CD4-positive, alpha-beta T cell treated with Interferon alpha-2 for 1 hour (primary cell): ENCODE data around the gene ENOX1.

Experiments
- DNase-seq, 2 donors: peaks; one replicate each; pipeline ENCODE4 v3.0.0-alpha.2; 2020 to 2022

ENOX1 gene

GRCh38 chr13:43664700-43665191 lies 122.0 kb downstream of the ENOX1 start:
- DNase-seq, result peak in 1 of 2 donors; percentile 0

GRCh38 chr13:43663474-43664090 lies 123.2 kb downstream of the ENOX1 start:
- DNase-seq, result no peak

GRCh38 chr13:43662976-43663375 lies 123.8 kb downstream of the ENOX1 start:
- DNase-seq, result no peak

DNA sequence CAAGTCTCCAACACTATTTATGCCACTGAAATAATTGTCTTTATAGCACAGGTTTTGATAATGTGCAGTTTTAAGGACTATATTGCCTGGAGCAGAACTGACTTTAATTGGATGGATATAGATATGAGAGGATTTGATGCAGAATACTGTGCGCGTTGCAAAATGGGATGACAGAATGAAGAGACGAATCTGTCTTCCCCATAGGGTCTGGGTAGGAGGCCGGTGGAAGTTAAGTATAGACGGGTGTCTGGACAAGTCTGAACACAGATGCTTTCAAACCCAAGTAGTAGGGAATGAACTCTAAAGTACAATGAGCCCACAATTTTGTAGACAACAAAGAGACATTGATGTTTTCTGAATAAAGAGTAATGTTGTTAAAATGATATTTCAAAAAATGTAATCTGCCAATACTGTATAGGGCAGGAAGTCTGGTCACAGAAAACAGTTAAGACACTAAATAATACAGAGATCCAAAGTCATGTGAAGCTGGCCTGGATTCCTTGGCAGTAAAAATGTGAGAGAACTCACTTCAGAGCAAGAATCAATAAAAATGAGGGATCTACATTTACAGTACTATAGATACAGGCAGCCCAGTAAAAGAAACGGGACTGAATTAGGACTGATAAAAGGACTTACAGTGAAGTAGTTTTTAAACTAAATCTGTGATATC lies 125.5 kb downstream of the ENOX1 start:
- DNase-seq, result no peak

- DNase-seq, result no peak
Observed at GRCh38 chr13:43657485-43657884, 129.3 kb downstream of the ENOX1 start.

- DNase-seq, result no peak
Observed at GRCh38 chr13:43653980-43654379, 132.8 kb downstream of the ENOX1 start.

DNA sequence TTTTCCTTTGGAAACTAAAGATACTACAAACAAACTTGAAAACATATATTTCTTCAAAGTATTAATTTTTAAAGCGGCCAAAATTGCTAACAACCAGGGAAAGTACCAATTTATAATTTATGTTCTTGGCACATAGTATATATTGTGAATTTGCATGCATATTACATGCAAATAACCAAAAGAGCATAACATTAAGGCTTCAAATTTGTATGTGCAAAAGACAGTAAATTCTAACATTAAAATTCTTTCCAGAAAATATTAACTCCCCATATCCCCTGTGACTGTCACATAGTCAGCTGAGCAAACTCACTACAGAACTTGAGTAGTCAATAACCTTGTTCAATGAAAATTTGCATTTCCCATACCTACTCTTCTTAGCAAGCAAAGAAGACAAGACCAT lies 133.4 kb downstream of the ENOX1 start:
- no peak for DNase-seq

- DNase-seq, result no peak
Observed at GRCh38 chr13:43652760-43653159, 134.0 kb downstream of the ENOX1 start.

DNA sequence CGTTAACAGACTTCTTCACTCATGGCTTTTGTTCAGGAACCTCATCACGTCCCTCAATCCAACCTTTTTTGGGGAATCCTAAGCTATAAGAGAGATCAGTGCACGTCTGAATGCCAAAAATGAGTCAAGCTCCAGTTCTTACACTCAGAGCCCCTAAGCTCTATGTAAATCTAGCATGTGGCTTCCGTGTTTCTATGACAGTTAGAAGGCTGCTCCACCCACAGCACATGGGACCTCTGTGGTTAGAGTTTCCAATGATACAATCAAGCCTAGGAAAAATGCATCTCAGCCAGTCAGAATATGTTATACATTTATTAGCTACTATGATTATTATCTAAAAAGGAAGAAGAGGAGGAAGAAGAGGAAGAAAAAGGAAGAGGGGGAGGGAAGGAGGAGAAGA lies 135.9 kb downstream of the ENOX1 start:
- no peak for DNase-seq

- DNase-seq, result no peak
Observed at GRCh38 chr13:43648733-43649132, 138.0 kb downstream of the ENOX1 start.

DNA sequence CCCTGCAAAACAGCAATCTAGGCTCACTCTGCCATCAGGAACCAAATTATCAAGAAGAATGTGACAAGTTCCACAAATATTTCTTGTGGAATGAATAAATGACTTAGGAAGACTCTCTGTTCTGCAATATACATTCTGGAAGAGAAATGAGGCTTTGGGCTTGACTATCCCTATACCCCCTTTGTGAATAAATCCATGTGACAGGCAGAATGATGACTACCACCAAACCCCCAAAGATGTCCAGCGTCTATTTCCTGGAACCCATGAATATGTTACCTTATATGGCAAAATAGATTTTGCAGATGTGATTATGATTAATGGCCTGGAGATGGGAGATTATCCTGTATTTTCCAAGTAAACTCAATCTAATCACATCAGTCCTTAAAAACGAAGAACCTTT lies 139.3 kb downstream of the ENOX1 start:
- no peak for DNase-seq

DNA sequence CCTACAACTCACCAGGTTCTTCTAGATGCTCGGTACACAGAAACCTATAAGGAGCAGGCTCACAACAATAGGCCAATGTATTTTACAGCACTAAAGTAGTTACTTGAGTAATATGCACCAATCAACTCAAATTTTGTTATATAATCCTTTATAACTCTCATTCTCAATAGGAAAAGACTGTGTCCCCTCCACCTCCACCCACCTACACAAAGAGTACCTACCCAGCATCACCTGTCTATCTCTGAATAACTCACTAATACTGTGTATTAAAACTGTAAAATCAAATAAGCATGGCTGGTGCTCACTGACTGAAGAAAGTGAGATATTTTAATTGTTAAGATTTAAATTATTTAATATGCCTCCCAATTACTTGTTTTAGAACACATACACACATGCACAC lies 146.3 kb downstream of the ENOX1 start:
- no peak for DNase-seq

- DNase-seq, result no peak
Observed at GRCh38 chr13:43631106-43631505, 155.7 kb downstream of the ENOX1 start.

DNA sequence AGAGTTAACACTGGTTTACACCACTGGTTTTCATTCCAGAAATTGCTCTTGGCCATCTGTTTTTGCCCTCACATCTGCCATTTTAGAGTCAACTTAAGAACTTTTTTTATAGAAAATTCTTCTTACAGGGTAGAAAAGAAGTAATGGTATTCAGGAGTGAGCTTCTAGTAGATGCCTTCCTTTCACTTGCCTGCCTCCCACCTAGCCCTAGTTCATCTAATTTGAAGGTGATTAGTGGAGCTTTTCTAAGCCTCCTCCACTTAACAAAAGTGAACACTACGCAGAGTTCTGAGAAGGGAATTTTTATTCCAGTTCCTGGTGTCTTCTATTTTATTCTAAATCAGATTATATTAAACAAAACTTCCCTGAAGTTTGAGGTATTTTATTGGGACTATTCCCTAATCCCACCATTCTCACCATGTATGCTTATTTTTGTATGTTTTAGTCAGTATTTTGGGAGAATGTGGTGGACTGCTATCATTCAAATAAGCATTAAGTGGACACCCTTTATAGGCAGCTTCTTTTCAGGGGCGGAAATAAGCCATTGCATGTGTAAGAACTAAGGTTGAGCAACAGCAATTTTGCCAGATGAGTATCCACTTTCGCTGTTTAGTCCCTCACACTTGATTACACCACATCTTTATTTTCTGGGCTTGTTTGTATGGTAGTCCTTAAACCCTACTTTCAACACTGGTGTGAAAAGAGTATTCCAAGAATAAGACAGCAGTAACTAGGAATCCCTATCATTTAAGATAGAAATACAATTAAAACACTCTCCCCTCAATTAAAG lies 156.9 kb downstream of the ENOX1 start:
- no peak for DNase-seq

GRCh38 chr13:43626994-43627393 lies 159.8 kb downstream of the ENOX1 start:
- DNase-seq, result no peak

DNA sequence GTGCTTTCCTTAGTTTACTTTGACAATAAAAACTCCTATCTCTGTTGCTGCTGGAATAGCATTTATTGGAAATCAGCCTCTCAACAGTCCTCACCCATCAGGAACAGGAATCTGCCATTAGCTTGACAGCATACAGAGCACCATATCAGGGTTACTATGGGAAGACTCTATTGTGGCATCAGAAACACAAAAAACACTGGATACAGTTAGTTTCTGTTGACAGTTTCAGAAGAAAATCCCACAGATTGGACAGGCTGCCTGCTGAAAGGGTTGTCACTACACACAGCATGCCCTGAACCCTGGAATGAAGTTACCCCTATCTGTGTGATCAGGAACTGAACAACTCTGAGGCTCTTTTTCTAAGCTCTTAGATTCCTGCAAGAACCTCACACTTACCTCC lies 172.7 kb downstream of the ENOX1 start:
- DNase-seq, result no peak

GRCh38 chr13:43611281-43612273 lies 175.2 kb downstream of the ENOX1 start:
- no peak for DNase-seq

GRCh38 chr13:43608400-43609137 lies 178.2 kb downstream of the ENOX1 start:
- DNase-seq, result no peak

DNA sequence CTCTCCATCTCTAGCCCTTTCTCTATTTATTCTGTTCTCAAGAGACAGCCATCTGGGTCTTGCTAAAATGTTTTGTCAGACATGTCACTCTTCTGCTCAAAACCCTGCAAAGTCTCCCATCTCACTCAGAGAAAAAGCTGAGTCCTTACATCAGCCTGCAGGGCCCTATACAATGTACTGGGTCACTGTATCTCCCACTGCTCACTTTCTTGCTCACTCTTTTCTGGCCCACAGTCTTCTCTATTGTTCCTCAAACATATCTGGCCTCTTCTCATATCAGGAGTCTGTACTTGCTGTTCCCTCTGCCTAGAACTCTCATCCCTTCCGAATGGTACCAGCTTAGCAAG lies 189.2 kb downstream of the ENOX1 start:
- no peak for DNase-seq

DNA sequence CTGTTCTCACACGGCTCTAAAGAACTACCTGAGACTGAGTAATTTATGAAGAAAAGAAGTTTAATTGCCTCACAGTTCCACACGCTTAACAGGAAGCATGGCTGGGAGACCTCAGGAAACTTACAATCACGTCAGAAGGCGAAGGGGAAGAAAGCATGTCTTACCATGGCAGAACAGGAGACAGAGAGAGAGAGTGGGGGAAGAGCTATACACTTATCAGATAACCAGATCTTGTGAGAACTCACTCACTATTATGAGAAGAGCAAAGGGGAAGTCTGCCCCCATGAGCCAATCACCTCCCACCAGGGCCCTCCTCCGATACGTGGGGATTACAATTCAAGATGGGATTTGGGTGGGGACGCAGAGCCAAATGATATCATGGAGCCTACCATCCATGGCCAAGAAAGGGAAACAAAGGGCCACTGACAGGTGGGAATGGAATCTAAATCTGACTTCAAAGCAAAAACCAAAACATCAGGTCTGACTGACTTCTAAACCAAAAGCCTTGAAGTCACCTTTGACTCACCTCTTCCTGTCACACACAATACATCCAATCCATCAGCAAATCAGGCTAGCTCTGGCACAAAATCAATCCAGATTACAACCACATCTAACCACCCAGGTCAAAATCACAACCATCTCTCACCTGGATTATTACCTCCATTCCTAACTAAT lies 189.7 kb downstream of the ENOX1 start:
- DNase-seq, result no peak

GRCh38 chr13:43596006-43596405 lies 190.8 kb downstream of the ENOX1 start:
- no peak for DNase-seq
